ENCODE results near the gene MIER1. TPM values are rescaled to one million over a fixed set of nuclear protein-coding genes. Genes with fewer than 3 reads are reported as not detected.

The MIER1 gene
- total and polyA plus RNA-seq, 7 donors, result 6.4 to 18.9 (median 13.1) TPM

DNA sequence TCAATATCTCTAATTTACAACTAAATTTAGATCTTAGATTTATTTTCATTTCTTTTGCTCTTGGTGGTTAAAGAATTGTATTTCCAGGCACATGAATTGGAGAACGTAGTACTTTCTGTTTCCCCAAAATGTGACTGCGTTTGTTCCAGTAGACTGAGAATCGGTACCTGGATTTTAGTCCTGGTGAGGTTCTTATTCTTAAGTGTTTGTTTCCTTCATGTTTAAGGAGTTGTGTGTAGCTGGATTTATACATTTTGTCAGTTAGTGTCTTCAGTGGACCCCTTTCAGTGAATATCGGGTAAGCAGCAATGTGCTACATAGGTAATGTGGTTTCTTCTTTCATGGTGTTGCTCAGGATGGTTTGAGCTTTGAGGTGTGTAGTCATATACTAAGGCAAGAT, 6.8 kb downstream of the MIER1 start:
- no peak for ATAC-seq
- WGBS, 3 donors, result 33 to 46% (median 43%) methylated on average over 4 of the region's 4 CpGs
- intact Hi-C loops (cut with DNase I), result loop anchor here (5.0 to 10.0 kb wide), 2 partner anchors 121 to 123 kb away; partner anchors contain the start of gene SLC35D1 (in 2 of the 2)

DNA sequence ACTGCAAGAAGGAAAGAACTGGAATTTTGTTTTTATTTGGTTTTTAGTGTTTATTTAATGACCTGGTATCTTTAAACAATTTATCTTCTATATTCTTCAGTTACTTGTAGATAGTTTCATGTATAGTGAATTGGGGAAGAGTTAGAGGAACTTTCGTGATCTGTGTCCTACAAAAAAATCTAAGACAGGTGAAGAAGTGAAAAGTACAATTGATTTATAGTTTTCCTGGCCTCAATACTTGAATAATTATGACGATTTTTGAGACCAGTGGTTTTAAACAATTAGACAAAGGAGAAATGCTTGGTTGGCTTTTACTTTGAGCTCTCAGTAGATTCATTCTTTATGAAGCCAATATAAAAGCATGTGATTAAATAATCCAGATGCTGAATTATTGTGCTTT, 7.5 kb downstream of the MIER1 start:
- DNase-seq (no peak), ATAC-seq (no peak)
- no peaks in the 10 kb centered on the region for H3K9me3 ChIP-seq
- H3K27me3 ChIP-seq (ENCODE audit: insufficient read depth in 3 of 3, low read length in 2 of 3), result no peaks in the 10 kb centered on the region
- no peaks in the 10 kb centered on the region for H3K36me3 ChIP-seq (ENCODE audit: insufficient read depth in 1 of 2, low read depth in 1 of 2)
- peaks cover 56% of the 10 kb centered on the region for H3K4me1 ChIP-seq
- intact Hi-C loops (cut with DNase I), result loop anchor here (5.0 to 10.0 kb wide), 2 partner anchors 120 to 123 kb away; partner anchors contain the start of gene SLC35D1 (in 2 of the 2)
- TF ChIP-seq, protein P1, sequence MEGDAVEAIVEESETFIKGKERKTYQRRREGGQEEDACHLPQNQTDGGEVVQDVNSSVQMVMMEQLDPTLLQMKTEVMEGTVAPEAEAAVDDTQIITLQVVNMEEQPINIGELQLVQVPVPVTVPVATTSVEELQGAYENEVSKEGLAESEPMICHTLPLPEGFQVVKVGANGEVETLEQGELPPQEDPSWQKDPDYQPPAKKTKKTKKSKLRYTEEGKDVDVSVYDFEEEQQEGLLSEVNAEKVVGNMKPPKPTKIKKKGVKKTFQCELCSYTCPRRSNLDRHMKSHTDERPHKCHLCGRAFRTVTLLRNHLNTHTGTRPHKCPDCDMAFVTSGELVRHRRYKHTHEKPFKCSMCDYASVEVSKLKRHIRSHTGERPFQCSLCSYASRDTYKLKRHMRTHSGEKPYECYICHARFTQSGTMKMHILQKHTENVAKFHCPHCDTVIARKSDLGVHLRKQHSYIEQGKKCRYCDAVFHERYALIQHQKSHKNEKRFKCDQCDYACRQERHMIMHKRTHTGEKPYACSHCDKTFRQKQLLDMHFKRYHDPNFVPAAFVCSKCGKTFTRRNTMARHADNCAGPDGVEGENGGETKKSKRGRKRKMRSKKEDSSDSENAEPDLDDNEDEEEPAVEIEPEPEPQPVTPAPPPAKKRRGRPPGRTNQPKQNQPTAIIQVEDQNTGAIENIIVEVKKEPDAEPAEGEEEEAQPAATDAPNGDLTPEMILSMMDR (IDR thresholded peaks at IDR 0.05), result no peak
- 50 to 61% (median 58%) methylated on average over 2 of the region's 2 CpGs for WGBS, 3 donors
- H3K27ac ChIP-seq, result peak overlapping the region; percentile 94
- peak overlapping the region; percentile 83 for H3K4me3 ChIP-seq

More for the DNA sequence above, 6.8 kb downstream of the MIER1 start:
- DNase-seq, result no peak
- peak overlapping the region; percentile 94 for H3K27ac ChIP-seq
- no peaks in the 10 kb centered on the region for H3K36me3 ChIP-seq (ENCODE audit: insufficient read depth in 1 of 2, low read depth in 1 of 2)
- TF ChIP-seq, protein P1 (IDR thresholded peaks at IDR 0.05), result no peak
- H3K4me1 ChIP-seq, result peaks cover 60% of the 10 kb centered on the region
- peak overlapping the region; percentile 83 for H3K4me3 ChIP-seq
- H3K27me3 ChIP-seq (ENCODE audit: insufficient read depth in 3 of 3, low read length in 2 of 3), result no peaks in the 10 kb centered on the region
- no peaks in the 10 kb centered on the region for H3K9me3 ChIP-seq

DNA sequence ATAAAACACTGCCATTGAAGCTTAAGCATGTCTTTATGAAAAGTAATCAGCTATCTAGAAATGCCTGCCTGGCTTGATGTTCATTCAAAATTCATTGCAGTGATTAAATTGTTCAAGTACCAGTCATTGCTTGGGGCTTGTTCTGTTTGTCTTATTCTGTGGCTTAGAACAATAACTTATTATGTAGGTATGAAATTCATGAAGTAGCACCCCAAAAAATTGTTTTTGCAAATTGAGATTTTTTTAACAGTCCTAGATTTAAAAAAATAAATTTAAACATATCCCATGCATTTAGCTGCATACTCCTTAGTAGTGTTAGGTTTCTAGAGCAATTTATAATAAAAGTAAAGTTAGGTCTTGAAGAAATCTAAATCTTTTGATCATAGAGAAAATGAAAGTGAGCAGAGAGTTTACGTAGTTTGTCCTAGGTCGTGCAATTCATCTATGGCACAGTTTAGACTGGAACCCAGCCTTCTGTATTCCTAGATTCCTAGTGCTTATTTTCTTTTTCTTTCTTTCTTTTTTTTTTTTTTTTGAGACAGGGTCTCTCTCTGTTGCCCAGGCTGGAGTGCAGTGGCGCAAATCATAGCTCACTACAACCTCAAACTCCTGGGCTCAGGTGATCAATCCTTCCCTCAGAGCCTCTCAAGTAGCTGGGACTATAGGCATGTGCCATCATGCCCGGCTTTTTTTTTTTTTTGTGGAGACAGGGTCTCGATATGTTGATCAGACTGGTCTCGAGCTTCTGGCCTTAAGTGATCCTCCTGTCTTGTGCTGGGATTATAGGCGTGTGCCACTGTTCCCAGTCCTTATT, 9.3 kb downstream of the MIER1 start:
- Histone ChIP-seq H3K4me1 (peaks cover 71% of the 10 kb centered on the region), H3K27me3 (ENCODE audit: insufficient read depth in 3 of 3, low read length in 2 of 3) (no peaks in the 10 kb centered on the region), H3K27ac (no peak overlapping the region), H3K4me3 (peak overlapping the region; percentile 39), H3K36me3 (ENCODE audit: insufficient read depth in 1 of 2, low read depth in 1 of 2) (no peaks in the 10 kb centered on the region), H3K9me3 (no peaks in the 10 kb centered on the region)
- intact Hi-C loops (cut with DNase I), result loop anchor here (5.0 to 10.0 kb wide), 2 partner anchors 118 to 121 kb away; partner anchors contain the start of gene SLC35D1 (in 2 of the 2)
- DNase-seq, result no peak
- WGBS, 3 donors, result 58 to 75% (median 68%) methylated on average over 7 of the region's 7 CpGs
- TF ChIP-seq, protein P1 (IDR thresholded peaks at IDR 0.05), result no peak
- no peak for ATAC-seq

DNA sequence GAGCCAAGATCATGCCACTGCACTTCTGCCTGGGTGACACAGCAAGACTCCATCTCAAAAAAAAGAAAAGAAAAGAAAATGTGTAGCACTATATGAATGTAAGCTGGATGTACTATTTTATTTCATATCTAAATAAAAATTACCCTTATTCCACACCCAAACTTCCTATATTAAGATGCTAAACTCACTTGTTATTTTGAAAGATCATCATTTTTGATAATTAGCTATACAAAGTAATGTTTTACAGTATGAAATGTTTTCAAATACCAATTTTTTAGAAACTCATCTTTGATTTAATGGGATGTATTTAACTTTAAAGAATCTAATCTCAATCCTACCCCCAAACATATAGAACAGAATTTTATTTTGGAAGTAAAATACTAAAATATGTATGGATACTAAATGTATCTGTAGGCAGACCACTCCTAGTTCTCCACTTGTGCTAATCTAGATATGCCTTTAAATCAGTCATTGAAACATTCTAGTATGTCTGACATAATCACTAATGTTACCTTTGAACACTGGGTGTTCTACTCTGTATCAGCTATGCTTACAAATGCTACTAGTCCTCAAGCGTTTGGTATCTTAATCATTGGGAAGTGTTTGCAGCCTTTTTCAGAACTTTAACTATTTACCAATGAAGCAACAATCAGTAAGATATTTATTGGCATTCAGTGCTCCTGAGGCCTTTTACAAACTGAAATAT, 12.9 kb downstream of the MIER1 start:
- intact Hi-C loops (cut with DNase I), result loop anchor here in 1 of 2 donors (10.0 kb wide), 1 partner anchor 117 kb away; the partner anchor contains the start of gene SLC35D1
- no peak for ATAC-seq
- Histone ChIP-seq H3K36me3 (ENCODE audit: insufficient read depth in 1 of 2, low read depth in 1 of 2) (peaks cover 0 to 6% of the 10 kb centered on the region in 2 donors), H3K27ac (no peak overlapping the region), H3K27me3 (ENCODE audit: insufficient read depth in 3 of 3, low read length in 2 of 3) (no peaks in the 10 kb centered on the region), H3K4me1 (peaks cover 49% of the 10 kb centered on the region), H3K9me3 (no peaks in the 10 kb centered on the region), H3K4me3 (no peak overlapping the region)
- DNase-seq, result no peak
- WGBS, 3 donors, result 0% methylated on average over 1 of the region's 1 CpG
- TF ChIP-seq, protein P1 (IDR thresholded peaks at IDR 0.05), result no peak
